Large intestine (tissue), 3 donors: ENCODE data around the gene TDG. TPM values are rescaled to one million over a fixed set of nuclear protein-coding genes. Genes with fewer than 3 reads are reported as not detected.
"Not testable (repeated sequence)": the region's sequence is repeated elsewhere in the genome, so short reads cannot be mapped to it uniquely, and the experiment has no call there.

Source experiments
- DNase-seq, 2 donors: peaks; one replicate each; pipeline versions ENCODE4 v3.0.0 to v3.0.0-alpha.2; 2013
- H3K27ac ChIP-seq: one replicate; pipeline ENCODE4 v1.5.1; 2013; ENCODE audit warnings: low read length
- H3K27me3 ChIP-seq: 2 replicates; pipeline ENCODE4 v1.6.1; 2013; ENCODE audit warnings: low read length; ENCODE audit not compliant: control insufficient read depth, insufficient read depth
- H3K36me3 ChIP-seq: 2 replicates; pipeline ENCODE4 v1.6.1; 2013; ENCODE audit warnings: low read length; ENCODE audit not compliant: control insufficient read depth, insufficient read depth
- H3K4me1 ChIP-seq: one replicate; pipeline ENCODE4 v1.6.1; 2013; ENCODE audit warnings: low read length; ENCODE audit not compliant: control insufficient read depth, insufficient read depth
- H3K4me3 ChIP-seq: one replicate; pipeline ENCODE4 v1.5.1; 2013; ENCODE audit warnings: low read length
- H3K9me3 ChIP-seq: one replicate; pipeline ENCODE4 v1.6.1; 2013; ENCODE audit warnings: mild to moderate bottlenecking, low read depth, low read length, moderate library complexity; ENCODE audit not compliant: control insufficient read depth
- WGBS: methylation state at CpG from one replicate; pipeline ENCODE4 v1.1.5; 2013; ENCODE audit warnings: low lambda C conversion rate; ENCODE audit not compliant: insufficient coverage; 5-methylcytosine and 5-hydroxymethylcytosine counted together
- polyA plus RNA-seq: library from polyadenylated mRNA; unstranded; fragments of 120-200 nt; gene quantifications from one replicate; pipeline ENCODE4 v1.2.1, GENCODE V29; 2013

The TDG gene
- polyA plus RNA-seq, 1 donor, result 44.8 TPM

DNA sequence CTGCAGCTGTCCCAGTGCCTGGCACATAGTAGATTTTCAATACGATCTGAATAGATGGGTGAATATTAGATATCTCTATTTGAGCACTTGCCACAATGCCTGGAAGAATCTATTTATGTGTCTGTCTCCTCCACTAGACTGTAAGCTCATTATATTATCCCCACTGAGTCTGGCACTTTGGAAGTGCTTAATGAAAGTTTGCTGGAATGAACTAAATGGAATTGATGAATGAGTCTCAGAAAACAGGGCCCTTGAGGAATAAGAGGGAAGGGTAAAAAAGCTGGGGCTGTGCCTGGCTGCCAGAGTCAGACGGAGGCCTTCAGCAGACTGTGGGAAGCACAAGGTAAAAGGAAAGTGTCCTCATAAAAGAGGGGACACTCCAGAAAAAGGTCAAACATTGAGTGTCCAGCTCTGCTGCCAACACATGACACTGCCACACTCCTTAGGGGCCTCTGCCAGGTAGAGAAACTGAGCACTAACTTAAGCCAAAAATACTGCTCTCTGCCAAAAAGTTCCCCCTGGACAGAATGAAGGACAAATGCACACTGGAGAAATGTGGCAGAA, 45.0 kb downstream of the TDG start:
- H3K9me3 ChIP-seq, result peaks cover 3% of the 10 kb centered on the region
- no peak overlapping the region for H3K27ac ChIP-seq
- WGBS, result no CpG with 5 or more reads among the region's 2 CpGs
- no peak for DNase-seq
- no peaks in the 10 kb centered on the region for H3K4me1 ChIP-seq
- no peak overlapping the region for H3K4me3 ChIP-seq
- no peaks in the 10 kb centered on the region for H3K27me3 ChIP-seq
- peaks cover 6% of the 10 kb centered on the region for H3K36me3 ChIP-seq

- Histone ChIP-seq H3K9me3 (peaks cover 3% of the 10 kb centered on the region), H3K4me3 (no peak overlapping the region), H3K27me3 (no peaks in the 10 kb centered on the region), H3K4me1 (no peaks in the 10 kb centered on the region), H3K36me3 (peaks cover 6% of the 10 kb centered on the region), H3K27ac (no peak overlapping the region)
- no CpG with 5 or more reads among the region's 6 CpGs for WGBS
- no peak for DNase-seq
Observed at GRCh38 chr12:104011253-104011652, 45.6 kb downstream of the TDG start.

- no peak for DNase-seq
- no peak overlapping the region for H3K4me3 ChIP-seq
- H3K27me3 ChIP-seq, result no peaks in the 10 kb centered on the region
- H3K27ac ChIP-seq, result no peak overlapping the region
- H3K4me1 ChIP-seq, result no peaks in the 10 kb centered on the region
- 100% methylated on average over 1 of the region's 4 CpGs for WGBS
- no peaks in the 10 kb centered on the region for H3K9me3 ChIP-seq
- H3K36me3 ChIP-seq, result peaks cover 6% of the 10 kb centered on the region
Observed at GRCh38 chr12:104012331-104012730, 46.7 kb downstream of the TDG start.

DNA sequence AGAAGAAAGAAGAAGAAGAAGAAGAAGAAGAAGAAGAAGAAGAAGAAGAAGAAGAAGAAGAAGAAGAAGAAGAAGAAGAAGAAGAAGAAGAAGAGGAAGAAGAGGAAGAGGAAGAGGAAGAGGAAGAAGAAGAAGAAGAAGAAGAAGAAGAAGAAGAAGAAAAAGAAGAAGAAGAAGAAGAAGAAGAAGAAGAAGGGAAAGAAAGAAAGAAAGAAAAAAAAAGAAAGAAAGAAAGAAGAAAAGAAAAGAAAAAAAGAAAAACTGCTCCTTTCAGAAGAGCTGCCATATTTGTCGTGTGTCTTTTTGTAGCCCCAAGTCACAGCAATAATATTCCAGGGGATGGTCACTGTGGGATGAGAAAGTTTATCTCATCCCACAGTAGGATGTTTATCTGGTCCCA, 56.2 kb downstream of the TDG start:
- not testable (repeated sequence) for H3K36me3 ChIP-seq, H3K4me1 ChIP-seq, H3K9me3 ChIP-seq, H3K27ac ChIP-seq, H3K4me3 ChIP-seq, H3K27me3 ChIP-seq, DNase-seq
- WGBS, result no CpG with 5 or more reads among the region's 1 CpG

DNA sequence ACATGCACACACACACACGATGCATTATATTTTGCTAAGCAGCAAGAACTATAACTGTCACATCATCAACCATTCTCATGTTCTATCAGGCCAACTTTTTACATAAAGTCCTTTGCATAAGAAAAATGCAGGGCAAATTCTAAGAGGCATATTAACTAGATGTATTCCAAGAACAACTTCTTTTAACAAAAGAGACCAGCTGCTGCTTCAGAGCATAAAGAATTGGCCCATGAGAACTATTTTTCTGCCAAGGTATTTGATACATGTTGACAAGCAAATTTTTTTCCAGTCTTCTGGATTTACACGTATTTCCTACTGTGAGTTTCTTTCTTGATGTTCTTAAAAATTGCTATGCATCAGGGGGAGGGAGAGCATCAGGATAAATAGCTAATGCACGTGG, 57.1 kb downstream of the TDG start:
- Histone ChIP-seq H3K36me3 (no peaks in the 10 kb centered on the region), H3K9me3 (peaks cover 5% of the 10 kb centered on the region), H3K4me3 (no peak overlapping the region), H3K27me3 (no peaks in the 10 kb centered on the region), H3K27ac (no peak overlapping the region), H3K4me1 (no peaks in the 10 kb centered on the region)
- no peak for DNase-seq
- 90% methylated on average over 2 of the region's 3 CpGs for WGBS

DNA sequence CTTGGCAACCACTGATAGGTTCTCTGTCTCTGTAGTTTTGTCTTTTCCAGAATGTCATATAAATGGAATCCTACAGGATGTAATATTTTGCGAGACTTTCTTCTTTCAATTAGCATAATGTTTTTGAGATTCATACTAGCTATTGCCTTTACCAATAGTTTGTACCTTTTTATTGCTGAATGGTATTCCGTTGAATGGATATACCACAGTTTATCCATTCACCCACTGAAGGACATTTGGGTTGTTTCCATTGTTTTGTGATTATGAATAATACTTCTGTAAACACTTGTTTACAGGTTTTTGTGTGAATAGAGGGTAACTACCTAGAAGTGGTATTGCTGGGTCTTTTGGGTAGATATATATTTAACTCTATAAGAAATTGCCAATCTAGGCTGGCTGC, 58.0 kb downstream of the TDG start:
- H3K36me3 ChIP-seq, result no peaks in the 10 kb centered on the region
- WGBS, result 67% methylated on average over 2 of the region's 2 CpGs

GRCh38 chr12:104024348-104024747, 58.7 kb downstream of the TDG start:
- 100% methylated on average over 4 of the region's 6 CpGs for WGBS
- Histone ChIP-seq H3K4me3 (no peak overlapping the region), H3K9me3 (peaks cover 5% of the 10 kb centered on the region), H3K27ac (no peak overlapping the region), H3K4me1 (no peaks in the 10 kb centered on the region), H3K27me3 (no peaks in the 10 kb centered on the region), H3K36me3 (no peaks in the 10 kb centered on the region)
- DNase-seq, result no peak

More for the DNA sequence above, 58.0 kb downstream of the TDG start:
- no peak for DNase-seq
- Histone ChIP-seq H3K27me3 (no peaks in the 10 kb centered on the region), H3K27ac (no peak overlapping the region), H3K4me1 (no peaks in the 10 kb centered on the region), H3K9me3 (peaks cover 5% of the 10 kb centered on the region), H3K4me3 (no peak overlapping the region)

- no peak for DNase-seq
- WGBS, result no CpG with 5 or more reads among the region's 2 CpGs
- Histone ChIP-seq H3K27me3 (no peaks in the 10 kb centered on the region), H3K27ac (no peak overlapping the region), H3K4me1 (no peaks in the 10 kb centered on the region), H3K36me3 (no peaks in the 10 kb centered on the region), H3K9me3 (peaks cover 5% of the 10 kb centered on the region), H3K4me3 (no peak overlapping the region)
Observed at GRCh38 chr12:104025771-104026170, 60.1 kb downstream of the TDG start.

- DNase-seq, result no peak
- no peaks in the 10 kb centered on the region for H3K4me1 ChIP-seq
- 44% methylated on average over 3 of the region's 5 CpGs for whole genome bisulfite sequencing
- no peaks in the 10 kb centered on the region for H3K27me3 ChIP-seq
- H3K27ac ChIP-seq, result no peak overlapping the region
- H3K4me3 ChIP-seq, result no peak overlapping the region
- peaks cover 5% of the 10 kb centered on the region for H3K9me3 ChIP-seq
- no peaks in the 10 kb centered on the region for H3K36me3 ChIP-seq
Observed at GRCh38 chr12:104026841-104027599, 61.3 kb downstream of the TDG start.

- not testable (repeated sequence) for DNase-seq, H3K9me3 ChIP-seq, H3K4me1 ChIP-seq, H3K27me3 ChIP-seq, H3K27ac ChIP-seq, H3K4me3 ChIP-seq, H3K36me3 ChIP-seq
- WGBS, result 75% methylated on average over 1 of the region's 27 CpGs
Observed at GRCh38 chr12:104030596-104030995, 64.9 kb downstream of the TDG start.

GRCh38 chr12:104036143-104036542, 70.5 kb downstream of the TDG start:
- H3K4me1 ChIP-seq, H3K27me3 ChIP-seq, DNase-seq, H3K9me3 ChIP-seq, H3K4me3 ChIP-seq, H3K36me3 ChIP-seq, H3K27ac ChIP-seq: not testable (repeated sequence)
- no CpG with 5 or more reads among the region's 2 CpGs for WGBS
